Measurements from ENCODE around the gene NPAS2. TPM values are rescaled to one million over a fixed set of nuclear protein-coding genes. Genes with fewer than 3 reads are reported as not detected.

The NPAS2 gene
- total and polyA plus RNA-seq, 2 donors (not counting 1 experiment from before 2014, with no cell fraction given) = 3.6 to 4.9 TPM

- no peak for TF ChIP-seq EZH2 (IDR thresholded peaks at IDR 0.05; ENCODE audit: low read length, missing control alignments)
- Histone ChIP-seq H3K9me3 (ENCODE audit: control insufficient read depth, insufficient read depth, low read depth, low read length) (no peaks in the 10 kb centered on the region), H3K4me2 (ENCODE audit: extremely low read depth, insufficient read depth, low read length) (no peak overlapping the region), H3K79me2 (ENCODE audit: control insufficient read depth, insufficient read depth, low read length) (no peaks in the 10 kb centered on the region), H3K27me3 (ENCODE audit: control insufficient read depth, insufficient read depth, low read length) (no peaks in the 10 kb centered on the region), H4K20me1 (ENCODE audit: control insufficient read depth, extremely low read depth, insufficient read depth, low read length) (no peaks in the 10 kb centered on the region), H3K4me1 (ENCODE audit: control insufficient read depth, extremely low read depth, insufficient read depth, low read length) (no peaks in the 10 kb centered on the region), H3K27ac (ENCODE audit: insufficient read depth, low read length) (no peak overlapping the region), H3K36me3 (ENCODE audit: control insufficient read depth, insufficient read depth, low read length) (no peaks in the 10 kb centered on the region), H3K9ac (ENCODE audit: insufficient read depth, low read length) (no peak overlapping the region), H2AFZ (ENCODE audit: low read length) (no peak overlapping the region), H3K4me3 (replicated peaks in 1 of 4; ENCODE audit: control extremely low read depth in 1 of 4, insufficient read depth in 1 of 4, low read depth in 3 of 4, low read length in 4 of 4) (no peak overlapping the region)
- no peak for DNase-seq (ENCODE audit: low read depth in 2 of 2)
Observed at GRCh38 chr2:100969998-100970397, 150.1 kb downstream of the NPAS2 start.

- no peak overlapping the region for H3K4me2 ChIP-seq (ENCODE audit: extremely low read depth, insufficient read depth, low read length)
- no peak overlapping the region for H2AFZ ChIP-seq (ENCODE audit: low read length)
- no peak overlapping the region for H3K27ac ChIP-seq (ENCODE audit: insufficient read depth, low read length)
- no peak overlapping the region for H3K9ac ChIP-seq (ENCODE audit: insufficient read depth, low read length)
- no peak for DNase-seq (ENCODE audit: low read depth in 2 of 2)
- no peaks in the 10 kb centered on the region for H4K20me1 ChIP-seq (ENCODE audit: control insufficient read depth, extremely low read depth, insufficient read depth, low read length)
- no peaks in the 10 kb centered on the region for H3K27me3 ChIP-seq (ENCODE audit: control insufficient read depth, insufficient read depth, low read length)
- H3K9me3 ChIP-seq (ENCODE audit: control insufficient read depth, insufficient read depth, low read depth, low read length) = no peaks in the 10 kb centered on the region
- TF ChIP-seq EZH2 (IDR thresholded peaks at IDR 0.05; ENCODE audit: low read length, missing control alignments) (no peak), CTCF (conservative IDR thresholded peaks at IDR 0.05 in 1 of 2, IDR thresholded peaks at IDR 0.05 in 1 of 2; ENCODE audit: low read depth in 1 of 2, low read length in 2 of 2) (no peak)
- no peaks in the 10 kb centered on the region for H3K36me3 ChIP-seq (ENCODE audit: control insufficient read depth, insufficient read depth, low read length)
- no peak overlapping the region for H3K4me3 ChIP-seq (replicated peaks in 1 of 4; ENCODE audit: control extremely low read depth in 1 of 4, insufficient read depth in 1 of 4, low read depth in 3 of 4, low read length in 4 of 4)
- no peaks in the 10 kb centered on the region for H3K79me2 ChIP-seq (ENCODE audit: control insufficient read depth, insufficient read depth, low read length)
- H3K4me1 ChIP-seq (ENCODE audit: control insufficient read depth, extremely low read depth, insufficient read depth, low read length) = no peaks in the 10 kb centered on the region
Observed at GRCh38 chr2:100971221-100971620, 151.3 kb downstream of the NPAS2 start.

GRCh38 chr2:100972452-100972851 is 152.5 kb downstream of the NPAS2 start:
- H3K9ac ChIP-seq (ENCODE audit: insufficient read depth, low read length) = no peak overlapping the region
- H3K4me1 ChIP-seq (ENCODE audit: control insufficient read depth, extremely low read depth, insufficient read depth, low read length) = no peaks in the 10 kb centered on the region
- H3K27me3 ChIP-seq (ENCODE audit: control insufficient read depth, insufficient read depth, low read length) = no peaks in the 10 kb centered on the region
- H3K27ac ChIP-seq (ENCODE audit: insufficient read depth, low read length) = no peak overlapping the region
- no peaks in the 10 kb centered on the region for H3K36me3 ChIP-seq (ENCODE audit: control insufficient read depth, insufficient read depth, low read length)
- no peaks in the 10 kb centered on the region for H3K9me3 ChIP-seq (ENCODE audit: control insufficient read depth, insufficient read depth, low read depth, low read length)
- TF ChIP-seq CTCF (conservative IDR thresholded peaks at IDR 0.05 in 1 of 2, IDR thresholded peaks at IDR 0.05 in 1 of 2; ENCODE audit: low read depth in 1 of 2, low read length in 2 of 2) (no peak), EZH2 (IDR thresholded peaks at IDR 0.05; ENCODE audit: low read length, missing control alignments) (no peak)
- no peak overlapping the region for H3K4me3 ChIP-seq (replicated peaks in 1 of 4; ENCODE audit: control extremely low read depth in 1 of 4, insufficient read depth in 1 of 4, low read depth in 3 of 4, low read length in 4 of 4)
- no peak overlapping the region for H2AFZ ChIP-seq (ENCODE audit: low read length)
- no peaks in the 10 kb centered on the region for H4K20me1 ChIP-seq (ENCODE audit: control insufficient read depth, extremely low read depth, insufficient read depth, low read length)
- no peak for DNase-seq (ENCODE audit: low read depth in 2 of 2)
- H3K4me2 ChIP-seq (ENCODE audit: extremely low read depth, insufficient read depth, low read length) = no peak overlapping the region
- no peaks in the 10 kb centered on the region for H3K79me2 ChIP-seq (ENCODE audit: control insufficient read depth, insufficient read depth, low read length)
